Measurements from ENCODE around the gene IPO5. TPM values are rescaled to one million over a fixed set of nuclear protein-coding genes. Genes with fewer than 3 reads are reported as not detected.

Gene IPO5
- total and polyA plus RNA-seq, 2 experiments from 2014 or later = 55.5 to 119 TPM

DNA sequence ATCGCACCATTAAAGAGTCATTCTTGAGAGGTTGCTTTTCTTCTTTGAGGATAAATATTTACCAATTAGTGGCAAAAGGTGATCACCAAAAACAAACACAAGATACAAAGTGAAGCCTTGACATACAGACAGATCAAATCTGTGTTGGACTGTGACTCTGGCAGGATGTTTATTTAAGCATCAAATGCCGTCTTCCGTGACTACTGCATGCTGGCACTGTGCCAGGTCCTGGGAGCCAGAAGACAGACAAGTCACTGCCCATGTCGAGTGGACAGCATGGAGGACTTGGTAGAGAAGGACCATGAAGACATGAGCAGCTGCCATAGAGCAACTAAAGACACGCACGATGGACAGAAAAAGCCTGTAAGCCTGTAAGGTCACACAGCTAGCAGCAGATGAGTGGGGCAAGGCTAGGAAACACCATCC is 96.6 kb downstream of the IPO5 start:
- no peak overlapping the region for H3K27ac ChIP-seq
- no peaks in the 10 kb centered on the region for H3K4me1 ChIP-seq (ENCODE audit: low read depth)
- no peaks in the 10 kb centered on the region for H3K27me3 ChIP-seq
- H3K9me3 ChIP-seq (ENCODE audit: low read depth) = no peaks in the 10 kb centered on the region
- TF ChIP-seq, protein P1, sequence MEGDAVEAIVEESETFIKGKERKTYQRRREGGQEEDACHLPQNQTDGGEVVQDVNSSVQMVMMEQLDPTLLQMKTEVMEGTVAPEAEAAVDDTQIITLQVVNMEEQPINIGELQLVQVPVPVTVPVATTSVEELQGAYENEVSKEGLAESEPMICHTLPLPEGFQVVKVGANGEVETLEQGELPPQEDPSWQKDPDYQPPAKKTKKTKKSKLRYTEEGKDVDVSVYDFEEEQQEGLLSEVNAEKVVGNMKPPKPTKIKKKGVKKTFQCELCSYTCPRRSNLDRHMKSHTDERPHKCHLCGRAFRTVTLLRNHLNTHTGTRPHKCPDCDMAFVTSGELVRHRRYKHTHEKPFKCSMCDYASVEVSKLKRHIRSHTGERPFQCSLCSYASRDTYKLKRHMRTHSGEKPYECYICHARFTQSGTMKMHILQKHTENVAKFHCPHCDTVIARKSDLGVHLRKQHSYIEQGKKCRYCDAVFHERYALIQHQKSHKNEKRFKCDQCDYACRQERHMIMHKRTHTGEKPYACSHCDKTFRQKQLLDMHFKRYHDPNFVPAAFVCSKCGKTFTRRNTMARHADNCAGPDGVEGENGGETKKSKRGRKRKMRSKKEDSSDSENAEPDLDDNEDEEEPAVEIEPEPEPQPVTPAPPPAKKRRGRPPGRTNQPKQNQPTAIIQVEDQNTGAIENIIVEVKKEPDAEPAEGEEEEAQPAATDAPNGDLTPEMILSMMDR (IDR thresholded peaks at IDR 0.05; ENCODE audit: low read depth, low read length) = no peak
- no peaks in the 10 kb centered on the region for H3K36me3 ChIP-seq
- H3K4me3 ChIP-seq = no peak overlapping the region
- DNase-seq (ENCODE audit: low read depth in 1 of 2, low spot score in 1 of 2) = no peak

DNA sequence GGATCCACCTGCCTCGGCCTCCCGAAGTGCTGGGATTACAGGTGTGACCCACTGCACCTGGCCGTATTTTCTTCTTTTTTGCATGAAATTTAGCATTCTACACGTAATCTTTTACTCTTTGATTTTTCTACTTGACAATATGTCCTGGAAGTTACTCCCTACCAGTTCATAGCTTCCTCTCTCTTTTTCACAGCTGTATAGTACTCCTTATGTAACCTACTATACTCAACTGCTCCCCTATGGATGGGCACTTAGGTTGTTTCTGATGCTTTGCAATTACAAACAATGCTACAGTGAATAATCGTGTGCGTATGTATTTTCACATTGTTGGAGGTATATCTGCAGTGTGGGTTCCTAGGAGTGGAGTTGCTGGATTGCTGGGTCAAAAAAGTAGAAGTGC is 98.9 kb downstream of the IPO5 start:
- no peak overlapping the region for H3K27ac ChIP-seq
- no peak for DNase-seq (ENCODE audit: low read depth in 1 of 2, low spot score in 1 of 2)
- TF ChIP-seq, protein P1 (IDR thresholded peaks at IDR 0.05; ENCODE audit: low read depth, low read length) = no peak
- H3K27me3 ChIP-seq = no peaks in the 10 kb centered on the region
- no peak overlapping the region for H3K4me3 ChIP-seq
- H3K4me1 ChIP-seq (ENCODE audit: low read depth) = no peaks in the 10 kb centered on the region
- H3K9me3 ChIP-seq (ENCODE audit: low read depth) = no peaks in the 10 kb centered on the region
- no peaks in the 10 kb centered on the region for H3K36me3 ChIP-seq

DNA sequence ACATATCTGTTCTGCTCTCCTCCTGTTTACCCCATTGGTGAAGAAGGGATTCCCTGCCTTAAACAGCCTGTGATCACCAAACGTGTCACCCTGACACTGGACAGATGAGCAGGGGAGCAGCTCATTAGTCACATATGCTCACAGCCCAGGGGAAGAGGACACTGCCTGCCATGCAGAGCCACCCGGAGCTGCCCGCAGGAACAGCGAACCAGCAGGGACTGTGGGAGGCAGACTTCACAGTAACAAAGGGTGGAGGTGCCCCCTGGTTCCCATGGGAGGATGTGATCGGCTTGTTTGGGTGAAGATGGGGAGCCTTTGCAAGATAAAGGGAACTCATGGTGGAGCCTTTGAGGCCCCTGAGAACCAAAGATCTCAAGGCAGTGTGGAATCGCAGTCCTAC is 100.8 kb downstream of the IPO5 start:
- no peaks in the 10 kb centered on the region for H3K9me3 ChIP-seq (ENCODE audit: low read depth)
- H3K36me3 ChIP-seq = no peaks in the 10 kb centered on the region
- DNase-seq (ENCODE audit: low read depth in 1 of 2, low spot score in 1 of 2) = no peak
- H3K4me3 ChIP-seq = no peak overlapping the region
- H3K27me3 ChIP-seq = no peaks in the 10 kb centered on the region
- no peaks in the 10 kb centered on the region for H3K4me1 ChIP-seq (ENCODE audit: low read depth)
- TF ChIP-seq, protein P1 (IDR thresholded peaks at IDR 0.05; ENCODE audit: low read depth, low read length) = no peak
- H3K27ac ChIP-seq = no peak overlapping the region

DNA sequence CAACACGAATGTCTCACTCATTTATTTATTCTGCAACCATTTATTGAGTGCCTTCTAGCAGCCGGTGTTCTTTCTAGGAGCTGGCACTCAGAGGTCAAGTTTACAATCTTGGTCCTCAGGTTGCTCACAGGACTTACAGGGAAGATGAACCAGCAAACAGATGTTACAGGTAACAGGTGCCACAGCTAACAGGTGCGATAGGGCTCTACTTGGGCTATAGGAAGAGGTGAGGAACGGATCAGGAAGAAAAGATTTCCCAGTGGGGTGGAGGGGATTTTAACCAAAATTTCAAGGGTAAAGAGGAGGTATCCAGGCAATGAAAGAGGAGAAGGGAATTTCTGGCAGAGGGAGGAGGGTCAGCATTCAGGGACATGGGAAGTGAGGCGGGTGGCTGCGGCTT is 102.1 kb downstream of the IPO5 start:
- no peak for DNase-seq (ENCODE audit: low read depth in 1 of 2, low spot score in 1 of 2)
- Histone ChIP-seq H3K4me1 (ENCODE audit: low read depth) (no peaks in the 10 kb centered on the region), H3K4me3 (no peak overlapping the region), H3K27me3 (no peaks in the 10 kb centered on the region), H3K36me3 (no peaks in the 10 kb centered on the region), H3K9me3 (ENCODE audit: low read depth) (no peaks in the 10 kb centered on the region), H3K27ac (no peak overlapping the region)
- TF ChIP-seq, protein P1 (IDR thresholded peaks at IDR 0.05; ENCODE audit: low read depth, low read length) = no peak

DNA sequence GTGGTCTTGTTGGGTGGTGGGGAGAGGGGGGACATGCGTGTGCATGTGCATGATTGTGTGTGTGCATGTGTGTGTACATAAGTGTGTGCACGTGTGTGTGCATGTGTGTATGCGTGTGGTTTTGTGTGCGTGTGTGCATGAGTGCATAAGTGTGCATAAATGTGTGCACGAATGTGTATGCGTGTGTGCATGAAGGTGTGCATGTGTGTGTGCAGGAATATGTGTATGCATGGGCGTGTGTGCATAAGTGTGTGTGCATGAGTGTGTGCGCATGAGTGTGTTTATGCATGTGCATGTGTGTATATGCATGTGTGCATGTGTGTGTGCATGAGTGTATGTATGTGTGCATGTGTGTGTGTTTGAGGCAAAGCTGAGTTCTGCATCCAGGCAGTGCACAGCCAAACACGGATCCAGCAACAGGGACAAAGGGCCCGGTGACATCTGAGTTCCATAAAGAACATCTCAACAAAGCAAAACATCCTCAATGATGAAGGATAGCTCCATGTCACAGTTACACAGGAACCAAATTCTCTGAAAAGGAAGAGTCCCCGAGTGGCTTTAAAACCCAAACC is 103.5 kb downstream of the IPO5 start:
- Histone ChIP-seq H3K4me3 (no peak overlapping the region), H3K4me1 (ENCODE audit: low read depth) (no peaks in the 10 kb centered on the region), H3K27me3 (no peaks in the 10 kb centered on the region), H3K27ac (no peak overlapping the region), H3K36me3 (no peaks in the 10 kb centered on the region), H3K9me3 (ENCODE audit: low read depth) (no peaks in the 10 kb centered on the region)
- TF ChIP-seq, protein P1 (IDR thresholded peaks at IDR 0.05; ENCODE audit: low read depth, low read length) = no peak
- DNase-seq (ENCODE audit: low read depth in 1 of 2, low spot score in 1 of 2) = no peak

Data from cardiac muscle cell (in vitro differentiated cells and primary cell).